Osteoblast (primary cell): Measurements from ENCODE around the gene SNRNP27. TPM values are rescaled to one million over a fixed set of nuclear protein-coding genes. Genes with fewer than 3 reads are reported as not detected.

ENCODE experiments used
- DNase-seq: peaks from one replicate; pipeline ENCODE4 v3.0.0; 2011; ENCODE audit warnings: low spot score, mixed read lengths; ENCODE audit not compliant: insufficient read length; ENCODE audit errors: missing footprints
- H2AFZ ChIP-seq: 2 replicates; pipeline ENCODE4 v1.6.0; 2011; ENCODE audit warnings: mild to moderate bottlenecking, low read length
- H3K27ac ChIP-seq: 2 replicates; pipeline ENCODE4 v1.5.1; 2011; ENCODE audit warnings: mild to moderate bottlenecking, low read depth, low read length, moderate library complexity
- H3K27me3 ChIP-seq: 2 replicates; pipeline ENCODE4 v1.6.0; 2012; ENCODE audit warnings: mild to moderate bottlenecking, control low read depth, inconsistent platforms, low read length, moderate library complexity; ENCODE audit not compliant: insufficient read depth
- H3K36me3 ChIP-seq: 2 replicates; pipeline ENCODE4 v1.5.1; 2011; ENCODE audit warnings: mild to moderate bottlenecking, low read length, control low read depth, moderate library complexity; ENCODE audit not compliant: insufficient read depth
- H3K4me1 ChIP-seq: 2 replicates; pipeline ENCODE4 v1.5.1; 2011; ENCODE audit warnings: mild to moderate bottlenecking, low read length, control low read depth, moderate library complexity; ENCODE audit not compliant: insufficient read depth
- H3K4me2 ChIP-seq: 2 replicates; pipeline ENCODE4 v1.6.0; 2011; ENCODE audit warnings: mild to moderate bottlenecking, low read length; ENCODE audit not compliant: insufficient read depth
- H3K4me3 ChIP-seq: fragments of 200-600 bp; sonication (generic); 3 replicates; pipeline ENCODE4 v1.5.1; 2012; ENCODE audit warnings: mild to moderate bottlenecking, low read length, inconsistent platforms; ENCODE audit not compliant: insufficient read depth
- H3K79me2 ChIP-seq: 2 replicates; pipeline ENCODE4 v1.6.0; 2012; ENCODE audit warnings: mild to moderate bottlenecking, low read length, control low read depth, inconsistent platforms; ENCODE audit not compliant: insufficient read depth
- H3K9me3 ChIP-seq: 2 replicates; pipeline ENCODE4 v1.5.1; 2011; ENCODE audit warnings: low read depth, low read length, control low read depth
- H4K20me1 ChIP-seq: 2 replicates; pipeline ENCODE4 v1.6.0; 2012; ENCODE audit warnings: mild to moderate bottlenecking, low read length, control low read depth; ENCODE audit not compliant: insufficient read depth
- CTCF ChIP-seq: IDR thresholded peaks from 2 replicates; pipeline ENCODE4 v1.5.1; 2011; ENCODE audit warnings: mild to moderate bottlenecking, low read depth, low read length, moderate library complexity; ENCODE audit errors: extremely low read depth
- total RNA-seq: library from RNA; depleted of rRNA; stranded (reverse); fragments of >200 nt; gene quantifications from 2 replicates; pipeline ENCODE4 v1.2.3, GENCODE V29; 2012

SNRNP27 gene
- total RNA-seq, 1 donor, result 35.1 TPM

GRCh38 chr2:69946351-69947324 is 52.9 kb downstream of the SNRNP27 start:
- Histone ChIP-seq H3K79me2 (no peaks in the 10 kb centered on the region), H3K4me3 (peak overlapping the region; percentile 14), H3K36me3 (peaks cover 11% of the 10 kb centered on the region), H3K27ac (peak overlapping the region; percentile 61), H3K9me3 (no peaks in the 10 kb centered on the region), H3K4me1 (peaks cover 19% of the 10 kb centered on the region), H4K20me1 (no peaks in the 10 kb centered on the region), H2AFZ (peak overlapping the region; percentile 40), H3K4me2 (peak overlapping the region; percentile 64), H3K27me3 (no peaks in the 10 kb centered on the region)
- TF ChIP-seq CTCF, result no peak
- peak; percentile 93 for DNase-seq

- H3K4me1 ChIP-seq, result peaks cover 19% of the 10 kb centered on the region
- H3K27me3 ChIP-seq, result no peaks in the 10 kb centered on the region
- no peaks in the 10 kb centered on the region for H4K20me1 ChIP-seq
- H2AFZ ChIP-seq, result no peak overlapping the region
- H3K4me2 ChIP-seq, result no peak overlapping the region
- no peaks in the 10 kb centered on the region for H3K9me3 ChIP-seq
- H3K27ac ChIP-seq, result no peak overlapping the region
- no peaks in the 10 kb centered on the region for H3K79me2 ChIP-seq
- DNase-seq, result peak; percentile 92
- no peak for TF ChIP-seq CTCF
- H3K36me3 ChIP-seq, result peaks cover 3% of the 10 kb centered on the region
- H3K4me3 ChIP-seq, result no peak overlapping the region
Measured at GRCh38 chr2:69947325-69947931, 53.7 kb downstream of the SNRNP27 start.

- no peak for DNase-seq
- TF ChIP-seq CTCF, result no peak
- H3K27ac ChIP-seq, result no peak overlapping the region
- H4K20me1 ChIP-seq, result no peaks in the 10 kb centered on the region
- H3K9me3 ChIP-seq, result no peaks in the 10 kb centered on the region
- H2AFZ ChIP-seq, result peak overlapping the region; percentile 70
- no peak overlapping the region for H3K4me3 ChIP-seq
- peak overlapping the region; percentile 56 for H3K4me2 ChIP-seq
- no peaks in the 10 kb centered on the region for H3K79me2 ChIP-seq
- H3K4me1 ChIP-seq, result peaks cover 19% of the 10 kb centered on the region
- no peaks in the 10 kb centered on the region for H3K27me3 ChIP-seq
- H3K36me3 ChIP-seq, result no peaks in the 10 kb centered on the region
Measured at GRCh38 chr2:69948032-69948962, 54.5 kb downstream of the SNRNP27 start.
